CD4-positive, alpha-beta T cell (primary cell): ENCODE results near the gene ADISSP. TPM values are rescaled to one million over a fixed set of nuclear protein-coding genes. Genes with fewer than 3 reads are reported as not detected.

ENCODE experiments used
- ATAC-seq: fragments of 200-7000 bp; cut with Tn5 transposase; one replicate; pipeline ENCODE4 v1.10.0; 2022; ENCODE audit warnings: mild to moderate bottlenecking; ENCODE audit not compliant: poor library complexity
- CTCF ChIA-PET: fragments of 350-600 bp; sonication (Branson Sonifier 250); formaldehyde crosslinking; loops from one replicate; lab custom pipeline; 2021; ENCODE audit warnings: antibody characterized with exemption, inconsistent platforms; lab: Charles Lee
- POLR2A ChIA-PET: fragments of 350-600 bp; sonication (Branson Sonifier 250); formaldehyde crosslinking; loops from one replicate; lab custom pipeline; 2021; ENCODE audit warnings: antibody characterized with exemption, inconsistent platforms; lab: Charles Lee
- DNase-seq, 14 experiments: peaks; one replicate each; pipeline ENCODE4 v3.0.0-alpha.2; 2013 to 2020; ENCODE audit warnings: mixed read lengths in 2 of 14
- H3K27ac ChIP-seq, 2 donors: one replicate each; pipeline versions ENCODE4 v1.5.1 to v1.7.0; 2013; ENCODE audit warnings: low read length in 2 of 2, low read depth in 1 of 2, mild to moderate bottlenecking in 1 of 2
- H3K27me3 ChIP-seq, 2 experiments: 1 replicate in 1 of 2; 2 replicates in 1 of 2; pipeline versions ENCODE4 v1.6.1 to v1.7.0; 2013; ENCODE audit warnings: low read length in 2 of 2, control low read depth in 1 of 2, mild to moderate bottlenecking in 1 of 2, moderate library complexity in 1 of 2; ENCODE audit not compliant: insufficient read depth in 2 of 2, control insufficient read depth in 1 of 2
- H3K36me3 ChIP-seq: one replicate; pipeline ENCODE4 v1.6.1; 2013; ENCODE audit warnings: low read length, control low read depth; ENCODE audit not compliant: insufficient read depth
- H3K4me1 ChIP-seq: one replicate; pipeline ENCODE4 v1.6.1; 2013; ENCODE audit warnings: low read length, control low read depth; ENCODE audit not compliant: insufficient read depth
- H3K4me3 ChIP-seq: one replicate; pipeline ENCODE4 v1.5.1; 2013; ENCODE audit warnings: mild to moderate bottlenecking, low read length, moderate library complexity
- H3K9me3 ChIP-seq, 2 experiments: 1 replicate in 1 of 2; 2 replicates in 1 of 2; pipeline versions ENCODE4 v1.6.1 to v1.7.0; 2013; ENCODE audit warnings: low read length in 2 of 2, mild to moderate bottlenecking in 2 of 2, control low read depth in 1 of 2, moderate library complexity in 1 of 2; ENCODE audit not compliant: control insufficient read depth in 1 of 2, insufficient read depth in 1 of 2
- H3K27ac Mint-ChIP-seq: one replicate; pipeline ENCODE4 v1.8.0; 2020; ENCODE audit warnings: mixed read lengths
- H3K27me3 Mint-ChIP-seq: one replicate; pipeline ENCODE4 v1.8.0; 2021; ENCODE audit warnings: mixed read lengths
- H3K36me3 Mint-ChIP-seq: one replicate; pipeline ENCODE4 v1.8.0; 2021; ENCODE audit warnings: low read depth, mixed read lengths
- H3K4me1 Mint-ChIP-seq: one replicate; pipeline ENCODE4 v1.8.0; 2021; ENCODE audit warnings: low read depth, mixed read lengths
- H3K4me3 Mint-ChIP-seq: one replicate; pipeline ENCODE4 v1.8.0; 2020; ENCODE audit warnings: mild to moderate bottlenecking, mixed read lengths
- H3K9me3 Mint-ChIP-seq: one replicate; pipeline ENCODE4 v1.8.0; 2020; ENCODE audit warnings: mixed read lengths
- intact Hi-C, 2 experiments: fragments of 100-400 bp; cut with DNase I in 1 of 2; cut with micrococcal nuclease in 1 of 2; formaldehyde crosslinking; loops; one replicate each; pipeline versions ENCODE4 v1.15.1 to v1.9.0; 2023 to 2025; cut with DNase I, micrococcal nuclease
- total RNA-seq, 174 experiments: library from RNA in 2 of 174; stranded (reverse) in 2 of 174; gene quantifications; one replicate each; pipeline ENCODE4 v1.2.3 and lab custom pipeline; 2021 to 2026
- TF ChIP-seq, protein P1 (sequence below): fragments of 200-600 bp; IDR thresholded peaks from one replicate; pipeline ENCODE4 v1.8.0; 2022; ENCODE audit warnings: antibody characterized with exemption, mild to moderate bottlenecking

The ADISSP gene
- total RNA-seq, 2 experiments from 2014 or later, result 11.2 to 11.6 TPM

DNA sequence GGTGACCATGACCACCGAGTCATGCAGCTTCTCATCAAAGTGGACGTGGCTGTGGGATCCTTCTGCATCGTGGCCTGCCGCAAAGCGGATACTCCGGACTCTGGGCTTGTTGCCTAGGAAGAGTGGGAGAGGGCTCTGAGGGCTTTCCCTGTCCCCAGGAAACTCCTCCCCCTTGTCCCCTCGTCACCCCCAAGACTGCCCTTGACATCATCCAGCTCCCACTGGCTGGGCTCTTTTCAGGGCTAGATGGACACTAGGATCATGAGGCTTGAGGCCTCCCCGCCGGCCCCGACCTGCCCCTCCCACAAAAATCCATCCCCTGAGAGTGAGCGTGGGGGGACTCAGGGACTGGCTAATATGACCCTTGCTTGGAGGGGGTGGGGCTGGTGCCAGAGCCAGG is 9.0 kb downstream of the ADISSP start:
- H3K36me3 Mint-ChIP-seq, result peaks cover 19% of the 10 kb centered on the region
- no peak for DNase-seq
- ATAC-seq, result no peak
- Histone ChIP-seq H3K27me3 (no peaks in the 10 kb centered on the region), H3K4me1 (no peaks in the 10 kb centered on the region), H3K27ac (no peak overlapping the region), H3K4me3 (no peak overlapping the region), H3K9me3 (no peaks in the 10 kb centered on the region), H3K36me3 (peaks cover 8% of the 10 kb centered on the region)
- H3K27me3 Mint-ChIP-seq, result no peaks in the 10 kb centered on the region
- no peak overlapping the region for H3K4me3 Mint-ChIP-seq
- TF ChIP-seq, protein P1, sequence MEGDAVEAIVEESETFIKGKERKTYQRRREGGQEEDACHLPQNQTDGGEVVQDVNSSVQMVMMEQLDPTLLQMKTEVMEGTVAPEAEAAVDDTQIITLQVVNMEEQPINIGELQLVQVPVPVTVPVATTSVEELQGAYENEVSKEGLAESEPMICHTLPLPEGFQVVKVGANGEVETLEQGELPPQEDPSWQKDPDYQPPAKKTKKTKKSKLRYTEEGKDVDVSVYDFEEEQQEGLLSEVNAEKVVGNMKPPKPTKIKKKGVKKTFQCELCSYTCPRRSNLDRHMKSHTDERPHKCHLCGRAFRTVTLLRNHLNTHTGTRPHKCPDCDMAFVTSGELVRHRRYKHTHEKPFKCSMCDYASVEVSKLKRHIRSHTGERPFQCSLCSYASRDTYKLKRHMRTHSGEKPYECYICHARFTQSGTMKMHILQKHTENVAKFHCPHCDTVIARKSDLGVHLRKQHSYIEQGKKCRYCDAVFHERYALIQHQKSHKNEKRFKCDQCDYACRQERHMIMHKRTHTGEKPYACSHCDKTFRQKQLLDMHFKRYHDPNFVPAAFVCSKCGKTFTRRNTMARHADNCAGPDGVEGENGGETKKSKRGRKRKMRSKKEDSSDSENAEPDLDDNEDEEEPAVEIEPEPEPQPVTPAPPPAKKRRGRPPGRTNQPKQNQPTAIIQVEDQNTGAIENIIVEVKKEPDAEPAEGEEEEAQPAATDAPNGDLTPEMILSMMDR, result no peak
- H3K9me3 Mint-ChIP-seq, result no peaks in the 10 kb centered on the region
- intact Hi-C loops, result no loop called here
- CTCF ChIA-PET, result no interaction called here
- no peak overlapping the region for H3K27ac Mint-ChIP-seq
- POLR2A ChIA-PET, result interaction anchor here (0.7 to 1.8 kb wide), 2 partner anchors 9 to 97 kb away, joined by 3 to 5 read pairs; partner anchors contain the start of gene ADISSP
- no peaks in the 10 kb centered on the region for H3K4me1 Mint-ChIP-seq

DNA sequence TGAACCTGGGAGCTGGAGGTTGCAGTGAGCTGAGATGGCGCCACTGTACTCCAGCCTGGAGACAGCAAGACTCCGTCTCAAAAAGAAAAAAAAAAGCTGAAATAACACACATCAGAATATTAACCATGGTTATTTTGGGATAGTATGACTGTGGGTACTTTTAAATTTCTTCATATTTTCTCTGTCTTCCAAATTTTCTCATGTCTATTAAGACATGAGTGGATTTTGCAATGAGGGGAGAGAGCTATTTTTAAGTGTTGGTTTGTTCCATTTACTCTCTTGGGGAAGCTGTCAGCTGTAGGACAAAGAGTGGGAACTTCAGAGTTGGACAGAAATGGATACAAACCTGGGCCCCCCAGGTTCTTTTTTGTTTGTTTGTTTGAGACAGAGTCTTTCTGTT is 10.3 kb downstream of the ADISSP start:
- H3K4me3 Mint-ChIP-seq, result no peak overlapping the region
- H3K4me1 Mint-ChIP-seq, result peaks cover 11% of the 10 kb centered on the region
- TF ChIP-seq, protein P1, result no peak
- no peaks in the 10 kb centered on the region for H3K9me3 ChIP-seq
- ChIA-PET POLR2A (interaction anchor here (0.5 to 1.8 kb wide), 2 partner anchors 10 to 202 kb away, joined by 3 to 5 read pairs; partner anchors contain the start of gene ADISSP), CTCF (no interaction called here)
- no peak for DNase-seq
- no peak overlapping the region for H3K27ac ChIP-seq
- H3K27ac Mint-ChIP-seq, result no peak overlapping the region
- H3K27me3 ChIP-seq, result no peaks in the 10 kb centered on the region
- ATAC-seq, result no peak
- no peaks in the 10 kb centered on the region for H3K9me3 Mint-ChIP-seq
- H3K4me3 ChIP-seq, result no peak overlapping the region
- intact Hi-C loops, result no loop called here
- peaks cover 8% of the 10 kb centered on the region for H3K36me3 ChIP-seq
- H3K27me3 Mint-ChIP-seq, result no peaks in the 10 kb centered on the region
- peaks cover 7% of the 10 kb centered on the region for H3K4me1 ChIP-seq
- peaks cover 22% of the 10 kb centered on the region for H3K36me3 Mint-ChIP-seq

DNA sequence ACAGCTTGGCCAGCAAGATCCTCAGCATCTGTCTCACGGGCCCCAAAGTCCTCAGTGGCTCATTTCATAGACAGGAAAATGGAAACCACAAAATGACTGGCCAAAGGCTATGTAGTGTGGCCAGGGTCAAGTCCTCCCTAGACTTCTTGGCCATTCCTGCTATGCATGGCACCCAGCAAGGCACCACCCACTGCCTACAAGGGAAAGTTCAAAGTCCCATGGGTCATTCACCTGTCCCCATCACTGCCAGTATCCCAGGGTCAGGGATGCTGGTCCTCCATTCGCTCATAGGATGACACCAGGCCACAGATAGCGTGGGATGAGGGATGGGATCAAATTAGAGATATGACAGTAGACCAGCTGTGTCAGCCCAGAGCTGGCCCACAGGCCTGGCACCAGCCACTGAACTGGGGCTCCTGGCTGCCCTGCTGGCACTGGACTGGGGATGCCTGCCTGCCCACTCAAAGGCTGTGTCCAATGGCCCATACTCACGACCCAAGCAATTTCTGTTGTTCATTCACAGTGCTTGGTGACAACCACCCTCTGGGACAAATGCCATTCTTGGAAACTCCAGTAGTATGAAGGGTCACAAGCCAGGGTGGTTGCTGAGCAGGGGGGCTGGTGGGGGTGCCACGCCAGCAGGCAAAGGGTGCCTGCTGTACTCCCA is 11.6 kb downstream of the ADISSP start:
- no peaks in the 10 kb centered on the region for H3K27me3 ChIP-seq
- H3K4me1 ChIP-seq, result peaks cover 9% of the 10 kb centered on the region
- no peak overlapping the region for H3K4me3 ChIP-seq
- H3K27ac ChIP-seq, result no peak overlapping the region
- no peaks in the 10 kb centered on the region for H3K9me3 ChIP-seq
- ChIA-PET CTCF (interaction anchor here (1.4 kb wide), 1 partner anchor 99 kb away, joined by 5 read pairs; no protein-coding TSS in a partner anchor), POLR2A (no interaction called here)
- Mint-ChIP-seq H3K9me3 (no peaks in the 10 kb centered on the region), H3K27ac (no peak overlapping the region), H3K36me3 (peaks cover 22% of the 10 kb centered on the region), H3K4me1 (peaks cover 14% of the 10 kb centered on the region), H3K4me3 (no peak overlapping the region), H3K27me3 (no peaks in the 10 kb centered on the region)
- no peak for DNase-seq
- peaks cover 8% of the 10 kb centered on the region for H3K36me3 ChIP-seq
- no peak for ATAC-seq
- TF ChIP-seq, protein P1, result no peak
- intact Hi-C loops, result loop anchor here in 1 of 2 experiments (2.0 kb wide), 1 partner anchor 329 kb away; no protein-coding TSS in a partner anchor
